Measurements from ENCODE around the gene PAQR8.
A peak's percentile ranks its signal among the peaks of the same experiment; 100 is the strongest.

PAQR8 gene

DNA sequence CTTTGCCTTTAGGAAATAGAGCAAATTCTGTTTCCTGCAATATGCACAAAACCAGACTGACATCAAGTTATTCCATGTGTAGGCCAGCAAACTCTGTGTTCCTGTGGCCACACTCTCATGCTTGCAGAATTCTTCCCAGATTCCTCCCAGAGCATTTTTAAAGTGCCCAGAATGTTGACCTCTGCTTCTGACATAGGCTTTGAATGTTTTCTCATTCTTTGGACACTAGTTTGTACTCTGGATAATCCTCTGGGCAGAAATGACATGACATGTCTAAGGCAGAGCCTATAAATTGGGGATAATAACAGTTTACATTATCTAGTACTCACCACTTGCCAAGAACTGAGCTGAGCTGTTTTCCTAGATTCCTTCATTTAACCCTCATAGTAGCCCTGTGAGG is 49.0 kb downstream of the PAQR8 start:
- no peak for TF ChIP-seq CTCF (IDR thresholded peaks at IDR 0.05; ENCODE audit: low read depth, low read length)

DNA sequence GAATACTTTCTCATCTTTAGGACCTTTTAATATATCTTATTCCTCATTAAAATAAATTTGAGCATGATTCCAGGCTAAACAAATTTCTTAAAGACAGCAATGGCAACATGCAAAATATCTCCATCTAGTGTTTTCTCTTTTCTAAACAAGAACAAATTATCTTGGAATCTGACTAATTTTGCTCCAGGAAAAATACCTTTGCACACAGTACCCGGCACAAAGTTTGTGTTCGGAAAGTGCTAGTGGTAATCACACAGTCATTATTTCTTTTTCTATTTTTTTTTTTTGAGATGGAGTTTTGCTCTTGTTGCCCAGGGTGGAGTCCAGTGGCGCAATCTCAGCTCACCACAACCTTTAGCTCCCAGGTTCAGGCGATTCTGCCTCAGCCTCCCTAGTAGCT is 50.0 kb downstream of the PAQR8 start:
- no peak for TF ChIP-seq CTCF (IDR thresholded peaks at IDR 0.05; ENCODE audit: low read depth, low read length)
- DNase-seq (ENCODE audit: extremely low read depth, low read depth) = no peak

More for the DNA sequence above, 49.0 kb downstream of the PAQR8 start:
- DNase-seq (ENCODE audit: extremely low read depth, low read depth) = no peak

DNA sequence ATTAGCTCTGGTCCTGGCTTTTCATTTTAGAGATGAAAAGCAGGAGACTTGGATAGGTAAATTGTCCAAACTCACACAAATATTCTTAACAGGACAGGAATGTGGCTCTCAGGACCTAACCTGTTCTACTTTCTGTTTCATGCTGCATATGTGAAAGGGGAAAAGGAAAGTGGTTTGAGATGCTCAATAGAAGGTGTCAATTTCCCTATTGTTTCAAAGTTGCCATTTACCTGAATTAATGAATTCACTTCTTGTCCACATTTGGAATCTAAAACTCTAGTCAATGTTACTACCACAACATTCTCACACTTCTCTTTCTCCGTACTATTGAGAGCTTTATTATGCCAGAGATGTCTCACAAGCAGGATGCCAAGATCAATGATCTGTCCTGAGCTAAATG is 53.4 kb downstream of the PAQR8 start:
- no peak for DNase-seq (ENCODE audit: extremely low read depth, low read depth)
- TF ChIP-seq CTCF (IDR thresholded peaks at IDR 0.05; ENCODE audit: low read depth, low read length) = no peak

GRCh38 chr6:52415917-52416628 is 54.1 kb downstream of the PAQR8 start:
- no peak for TF ChIP-seq CTCF (IDR thresholded peaks at IDR 0.05; ENCODE audit: low read depth, low read length)
- DNase-seq (ENCODE audit: extremely low read depth, low read depth) = no peak

- TF ChIP-seq CTCF (IDR thresholded peaks at IDR 0.05; ENCODE audit: low read depth, low read length) = peak; percentile 77
- peak; percentile 53 for DNase-seq (ENCODE audit: extremely low read depth, low read depth)
Measured at GRCh38 chr6:52416629-52417151, 54.7 kb downstream of the PAQR8 start.

DNA sequence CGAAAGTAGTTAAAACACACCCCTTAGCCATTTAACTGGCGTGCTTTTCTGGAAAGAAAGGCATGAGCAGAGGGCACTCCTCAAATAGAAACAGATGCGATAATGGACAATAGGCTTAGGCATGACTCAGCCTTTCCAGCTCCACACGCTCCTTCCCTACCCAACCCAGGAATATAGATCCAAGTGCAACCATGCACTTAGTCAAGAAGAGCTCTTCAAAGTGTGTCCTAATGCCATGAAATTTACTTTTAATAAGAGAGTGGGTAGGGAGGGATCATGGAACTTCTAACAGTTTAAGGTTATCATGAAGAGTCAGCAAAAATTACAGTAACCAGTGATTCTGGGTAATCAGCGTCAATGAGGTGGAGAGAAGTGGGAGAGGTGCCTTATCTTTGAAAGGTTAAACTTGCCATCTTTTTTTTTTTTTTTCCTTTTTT is 55.7 kb downstream of the PAQR8 start:
- peak; percentile 74 for DNase-seq (ENCODE audit: extremely low read depth, low read depth)
- TF ChIP-seq CTCF (IDR thresholded peaks at IDR 0.05; ENCODE audit: low read depth, low read length) = no peak

- TF ChIP-seq CTCF (IDR thresholded peaks at IDR 0.05; ENCODE audit: low read depth, low read length) = no peak
Measured at GRCh38 chr6:52418606-52419005, 56.7 kb downstream of the PAQR8 start.

More at GRCh38 chr6:52418606-52419005, 56.7 kb downstream of the PAQR8 start:
- no peak for DNase-seq (ENCODE audit: extremely low read depth, low read depth)
